ENCODE measurements around the gene MT1HL1. TPM values are rescaled to one million over a fixed set of nuclear protein-coding genes. Genes with fewer than 3 reads are reported as not detected.

MT1HL1 gene
- total and polyA plus RNA-seq, 2 of the 8 experiments (the other 6 are each of a cell fraction or from before 2014, with no cell fraction given) = not detected

GRCh38 chr1:237018896-237019295 lies 14.7 kb upstream of the MT1HL1 start:
- no peak overlapping the region for H3K27ac ChIP-seq (ENCODE audit: low read depth, low read length)
- H4K5ac ChIP-seq (ENCODE audit: insufficient read length, low read depth, low read length) = no peak overlapping the region
- no peak overlapping the region for H2AK5ac ChIP-seq (ENCODE audit: low read depth, low read length)
- no peaks in the 10 kb centered on the region for H4K20me1 ChIP-seq (replicated peaks in 1 of 2; ENCODE audit: control insufficient read depth in 1 of 2, insufficient read depth in 2 of 2, low read length in 2 of 2)
- H3K9ac ChIP-seq (replicated peaks in 1 of 4; ENCODE audit: extremely low read depth in 1 of 4, low read depth in 3 of 4, low read length in 3 of 4) = peak overlapping the region in 1 of 4 experiments; percentile 34; a peak in 1 of 7 replicates
- peaks cover 0 to 14% (median 3%) of the 10 kb centered on the region in 4 experiments; a peak in 5 of 7 replicates for H3K4me1 ChIP-seq (replicated peaks in 1 of 4; ENCODE audit: control insufficient read depth in 3 of 4, insufficient read depth in 4 of 4, low read length in 3 of 4)
- no peaks in the 10 kb centered on the region for H3K23me2 ChIP-seq (ENCODE audit: low read depth, low read length)
- no peak overlapping the region for H3K14ac ChIP-seq (ENCODE audit: insufficient read length)
- H4K8ac ChIP-seq (ENCODE audit: extremely low read depth, insufficient read depth, low read length) = no peak overlapping the region
- no peak overlapping the region for H2BK15ac ChIP-seq (ENCODE audit: low read length)
- DNase-seq (ENCODE audit: low read depth in 1 of 2, low spot score in 2 of 2) = no peak
- no peak overlapping the region for H3K4me2 ChIP-seq (ENCODE audit: insufficient read depth in 1 of 2, low read depth in 2 of 2, low read length in 2 of 2)
- no peak overlapping the region for H4K91ac ChIP-seq (replicated peaks; ENCODE audit: insufficient read length, low read length)
- H2BK120ac ChIP-seq (replicated peaks; ENCODE audit: low read depth, low read length) = no peak overlapping the region
- no peak overlapping the region for H2BK20ac ChIP-seq (ENCODE audit: low read length)
- no peak overlapping the region for H2BK12ac ChIP-seq (ENCODE audit: low read depth, low read length)
- H2BK5ac ChIP-seq (ENCODE audit: low read depth, low read length) = no peak overlapping the region
- H3K79me2 ChIP-seq (ENCODE audit: control insufficient read depth in 1 of 2, insufficient read depth in 2 of 2, low read length in 2 of 2) = no peaks in the 10 kb centered on the region
- H3K56ac ChIP-seq (replicated peaks; ENCODE audit: insufficient read length, low read depth, low read length) = no peak overlapping the region
- H3K4me3 ChIP-seq (ENCODE audit: extremely low read depth in 1 of 4, insufficient read depth in 2 of 4, low read depth in 3 of 4, low read length in 4 of 4) = no peak overlapping the region
- H3K23ac ChIP-seq (ENCODE audit: insufficient read length) = no peak overlapping the region
- ChIA-PET CTCF (ENCODE audit: partially characterized antibody) (no interaction called here), POLR2A (ENCODE audit: partially characterized antibody) (no interaction called here)
- H3K18ac ChIP-seq (ENCODE audit: extremely low read depth, low read length) = no peak overlapping the region
- no peaks in the 10 kb centered on the region for H3K36me3 ChIP-seq (ENCODE audit: control insufficient read depth in 2 of 4, insufficient read depth in 4 of 4, low read length in 3 of 4)
- no peak for FAIRE-seq
- no peak overlapping the region for H3K4ac ChIP-seq (replicated peaks; ENCODE audit: insufficient read length, low read depth, low read length)
- no peaks in the 10 kb centered on the region for H3K27me3 ChIP-seq (replicated peaks in 1 of 4; ENCODE audit: control insufficient read depth in 3 of 4, extremely low read depth in 1 of 4, insufficient read depth in 3 of 4, low read length in 3 of 4)
- H2AFZ ChIP-seq (ENCODE audit: low read length) = no peak overlapping the region
- no peaks in the 10 kb centered on the region for H3K79me1 ChIP-seq (ENCODE audit: low read depth, low read length)
- H3K9me3 ChIP-seq (ENCODE audit: insufficient read depth in 2 of 2, low read depth in 1 of 2, low read length in 1 of 2) = no peaks in the 10 kb centered on the region
- no peak for TF ChIP-seq CTBP2 (IDR thresholded peaks at IDR 0.05; ENCODE audit: borderline replicate concordance, insufficient read depth, insufficient read length, low read length)
- TF ChIP-seq SUZ12 (IDR thresholded peaks at IDR 0.05; ENCODE audit: low read length) = no peak
- TF ChIP-seq KDM5A (IDR thresholded peaks at IDR 0.05; ENCODE audit: low read length) = no peak
- no peak for TF ChIP-seq SP1 (IDR thresholded peaks at IDR 0.05; ENCODE audit: low read depth, low read length)
- no peak for TF ChIP-seq ASH2L (IDR thresholded peaks at IDR 0.05; ENCODE audit: low read length)
- TF ChIP-seq RFX5 (IDR thresholded peaks at IDR 0.05; ENCODE audit: borderline replicate concordance, low read depth, low read length) = no peak
- no peak for TF ChIP-seq TBP (IDR thresholded peaks at IDR 0.05; ENCODE audit: low read depth, low read length)
- TF ChIP-seq POLR2A (IDR thresholded peaks at IDR 0.05; ENCODE audit: control extremely low read depth in 1 of 2, low read depth in 2 of 2, low read length in 2 of 2) = no peak
- no peak for TF ChIP-seq CHD2 (IDR thresholded peaks at IDR 0.05; ENCODE audit: low read length)
- TF ChIP-seq SRF (IDR thresholded peaks at IDR 0.05; ENCODE audit: low read depth, low read length) = no peak
- no peak for TF ChIP-seq TCF12 (IDR thresholded peaks at IDR 0.05; ENCODE audit: low read depth, low read length)
- no peak for TF ChIP-seq EGR1 (IDR thresholded peaks at IDR 0.05; ENCODE audit: borderline replicate concordance, low read depth, low read length)
- no peak for TF ChIP-seq SAP30 (IDR thresholded peaks at IDR 0.05; ENCODE audit: insufficient read depth, insufficient replicate concordance, low read length)
